Mononuclear cell (primary cell): ENCODE results near the gene PER3. TPM values are rescaled to one million over a fixed set of nuclear protein-coding genes. Genes with fewer than 3 reads are reported as not detected.

Experiments used
- H3K27me3 ChIP-seq: 2 replicates; pipeline ENCODE4 v1.6.0; 2011; ENCODE audit warnings: low read length, control low read depth; ENCODE audit not compliant: insufficient read depth
- H3K4me1 ChIP-seq: 2 replicates; pipeline ENCODE4 v1.5.1; 2011; ENCODE audit warnings: mild to moderate bottlenecking, low read length, control low read depth; ENCODE audit not compliant: insufficient read depth
- H3K4me3 ChIP-seq: 2 replicates; pipeline ENCODE4 v1.5.1; 2011; ENCODE audit warnings: mild to moderate bottlenecking, low read length, moderate library complexity
- H3K9me3 ChIP-seq: 2 replicates; pipeline ENCODE4 v1.5.1; 2011; ENCODE audit warnings: low read depth, mild to moderate bottlenecking, control low read depth, low read length
- total RNA-seq: library from RNA; depleted of rRNA; stranded (reverse); fragments of >200 nt; gene quantifications from one replicate; pipeline ENCODE4 v1.2.3, GENCODE V29; 2012

Gene PER3
- total RNA-seq, 1 donor, result 7.3 TPM

- H3K4me3 ChIP-seq, result no peak overlapping the region
- peaks cover 13% of the 10 kb centered on the region for H3K9me3 ChIP-seq
- H3K4me1 ChIP-seq, result no peaks in the 10 kb centered on the region
- no peaks in the 10 kb centered on the region for H3K27me3 ChIP-seq
Measured at GRCh38 chr1:7839526-7839925, 55.4 kb downstream of the PER3 start.

DNA sequence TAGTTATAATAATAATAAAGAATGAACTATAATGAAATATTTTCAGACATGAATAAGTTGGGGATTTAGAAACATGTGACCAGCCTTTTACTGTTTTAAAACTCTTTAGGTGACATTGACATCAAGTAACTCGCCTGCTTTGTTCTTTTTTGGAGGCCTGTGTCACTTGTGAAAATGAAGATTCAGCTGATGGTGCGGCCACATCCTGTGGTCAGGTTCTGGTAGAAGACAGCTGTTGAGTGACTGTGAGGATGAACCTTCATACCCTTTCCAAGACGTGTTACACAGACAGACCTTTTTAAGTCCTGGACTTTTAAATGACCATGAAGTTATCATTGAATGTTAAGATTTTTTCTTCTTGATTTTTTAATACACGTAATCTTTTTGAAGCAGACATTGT is 58.4 kb downstream of the PER3 start:
- H3K4me1 ChIP-seq, result no peaks in the 10 kb centered on the region
- peaks cover 13% of the 10 kb centered on the region for H3K9me3 ChIP-seq
- no peaks in the 10 kb centered on the region for H3K27me3 ChIP-seq
- no peak overlapping the region for H3K4me3 ChIP-seq

- Histone ChIP-seq H3K4me1 (no peaks in the 10 kb centered on the region), H3K9me3 (no peaks in the 10 kb centered on the region), H3K27me3 (no peaks in the 10 kb centered on the region), H3K4me3 (no peak overlapping the region)
Measured at GRCh38 chr1:7845761-7846160, 61.7 kb downstream of the PER3 start.

GRCh38 chr1:7846656-7847055 is 62.6 kb downstream of the PER3 start:
- Histone ChIP-seq H3K4me1 (no peaks in the 10 kb centered on the region), H3K4me3 (no peak overlapping the region), H3K27me3 (no peaks in the 10 kb centered on the region), H3K9me3 (no peaks in the 10 kb centered on the region)

- no peaks in the 10 kb centered on the region for H3K9me3 ChIP-seq
- no peaks in the 10 kb centered on the region for H3K27me3 ChIP-seq
- no peaks in the 10 kb centered on the region for H3K4me1 ChIP-seq
- H3K4me3 ChIP-seq, result no peak overlapping the region
Measured at GRCh38 chr1:7847599-7847998, 63.5 kb downstream of the PER3 start.

DNA sequence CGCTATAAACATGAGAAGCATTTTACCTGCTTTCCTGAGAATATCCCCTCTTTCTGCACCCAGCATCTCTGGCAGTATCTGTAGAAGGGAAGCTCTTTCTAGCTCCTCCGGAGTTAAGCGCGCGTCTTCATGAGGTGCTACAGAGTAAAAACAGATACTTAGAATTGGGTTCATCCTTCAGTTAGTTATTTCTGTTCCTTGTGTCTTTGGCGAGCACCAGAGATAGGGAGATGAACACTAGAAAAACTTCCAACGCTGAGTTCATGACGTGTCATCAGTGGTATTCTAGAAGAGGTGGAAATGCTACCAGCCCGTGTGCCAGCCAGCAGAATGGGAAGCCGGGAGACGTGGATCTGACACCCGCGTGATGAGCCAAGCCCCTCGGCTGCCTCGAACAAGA is 66.7 kb downstream of the PER3 start:
- Histone ChIP-seq H3K4me3 (no peak overlapping the region), H3K9me3 (no peaks in the 10 kb centered on the region), H3K27me3 (no peaks in the 10 kb centered on the region), H3K4me1 (no peaks in the 10 kb centered on the region)

DNA sequence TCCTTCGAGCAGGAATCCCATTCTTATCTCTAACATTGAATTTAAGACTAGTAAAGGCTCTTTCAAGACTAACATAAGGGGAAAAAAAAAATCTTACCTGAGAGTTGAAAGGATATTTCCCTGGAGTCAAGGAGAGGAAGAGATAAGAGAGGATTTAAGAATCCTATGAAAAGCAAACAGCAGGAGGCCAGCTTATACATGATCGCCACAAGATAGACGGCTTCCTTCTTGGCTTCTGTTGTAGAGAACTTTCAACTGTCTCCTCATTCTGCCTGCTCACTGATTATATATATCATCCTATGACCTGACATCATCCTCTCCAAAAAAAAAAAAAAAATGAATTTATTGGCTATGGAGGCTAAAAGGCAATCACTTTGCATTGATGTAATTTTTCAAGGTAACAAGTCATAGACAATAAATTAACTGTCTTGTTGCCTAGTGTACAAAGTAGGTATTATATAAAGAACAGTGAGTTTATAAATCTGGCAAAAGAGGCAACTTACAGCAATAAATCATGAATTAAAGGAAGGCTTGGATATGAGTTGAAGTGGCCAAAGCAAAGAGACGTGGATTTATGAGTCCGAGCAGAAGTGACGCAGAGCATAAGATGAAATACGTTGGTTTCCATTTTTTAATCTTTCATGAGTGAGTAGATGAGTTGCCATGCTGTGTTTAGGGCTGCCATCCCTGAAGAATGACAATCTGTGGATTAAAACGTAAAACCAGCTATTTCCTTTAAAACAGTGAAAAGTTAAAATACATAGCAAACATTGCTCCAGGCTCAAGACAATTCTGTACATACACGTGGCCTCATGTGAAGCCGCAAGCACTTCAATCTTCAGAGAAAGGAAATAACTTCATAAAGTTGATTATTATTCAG is 69.0 kb downstream of the PER3 start, which contains the start of gene UTS2:
Gene UTS2, minus strand, starts transcription at position 262 of the 880 bp plus-strand sequence. Its CDS starts 62 bp downstream, at position 200.
- Histone ChIP-seq H3K9me3 (no peaks in the 10 kb centered on the region), H3K4me3 (no peak within 1 kb of the TSS), H3K4me1 (no peaks in the 10 kb centered on the region), H3K27me3 (no peaks in the 10 kb centered on the region)

- no peak overlapping the region for H3K4me3 ChIP-seq
- H3K4me1 ChIP-seq, result no peaks in the 10 kb centered on the region
- H3K27me3 ChIP-seq, result no peaks in the 10 kb centered on the region
- H3K9me3 ChIP-seq, result no peaks in the 10 kb centered on the region
Measured at GRCh38 chr1:7853684-7854026, 69.6 kb downstream of the PER3 start.

- no peak overlapping the region for H3K4me3 ChIP-seq
- H3K27me3 ChIP-seq, result no peaks in the 10 kb centered on the region
- H3K4me1 ChIP-seq, result no peaks in the 10 kb centered on the region
- H3K9me3 ChIP-seq, result no peaks in the 10 kb centered on the region
Measured at GRCh38 chr1:7856345-7856744, 72.3 kb downstream of the PER3 start.

- H3K27me3 ChIP-seq, result no peaks in the 10 kb centered on the region
- no peaks in the 10 kb centered on the region for H3K9me3 ChIP-seq
- no peaks in the 10 kb centered on the region for H3K4me1 ChIP-seq
- H3K4me3 ChIP-seq, result no peak overlapping the region
Measured at GRCh38 chr1:7857000-7857399, 72.9 kb downstream of the PER3 start.

GRCh38 chr1:7857985-7858384 is 73.9 kb downstream of the PER3 start:
- no peaks in the 10 kb centered on the region for H3K9me3 ChIP-seq
- no peaks in the 10 kb centered on the region for H3K4me1 ChIP-seq
- H3K4me3 ChIP-seq, result no peak overlapping the region
- no peaks in the 10 kb centered on the region for H3K27me3 ChIP-seq

- no peaks in the 10 kb centered on the region for H3K9me3 ChIP-seq
- H3K4me1 ChIP-seq, result no peaks in the 10 kb centered on the region
- no peak overlapping the region for H3K4me3 ChIP-seq
- no peaks in the 10 kb centered on the region for H3K27me3 ChIP-seq
Measured at GRCh38 chr1:7859406-7859805, 75.3 kb downstream of the PER3 start.

DNA sequence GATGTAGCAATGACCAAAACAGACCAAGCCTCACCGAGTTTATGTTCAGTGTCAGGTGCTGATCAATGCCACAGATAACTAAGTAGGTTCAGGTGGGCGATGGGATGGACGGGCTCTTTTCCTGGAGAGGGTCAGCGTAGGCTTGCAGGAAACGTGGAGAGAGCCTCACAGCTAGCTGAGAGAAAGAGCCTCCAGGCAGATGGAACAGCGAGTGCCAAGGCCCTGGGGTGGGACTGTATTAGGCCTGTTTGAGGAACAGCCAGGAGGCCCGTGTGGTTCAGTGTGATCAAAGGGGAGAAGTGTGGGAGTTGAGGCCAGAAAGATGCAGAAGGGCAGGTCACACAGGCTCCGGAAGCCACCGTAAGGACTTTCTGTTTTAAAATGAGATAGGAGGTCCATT is 76.0 kb downstream of the PER3 start:
- Histone ChIP-seq H3K4me1 (no peaks in the 10 kb centered on the region), H3K4me3 (no peak overlapping the region), H3K27me3 (no peaks in the 10 kb centered on the region), H3K9me3 (no peaks in the 10 kb centered on the region)

DNA sequence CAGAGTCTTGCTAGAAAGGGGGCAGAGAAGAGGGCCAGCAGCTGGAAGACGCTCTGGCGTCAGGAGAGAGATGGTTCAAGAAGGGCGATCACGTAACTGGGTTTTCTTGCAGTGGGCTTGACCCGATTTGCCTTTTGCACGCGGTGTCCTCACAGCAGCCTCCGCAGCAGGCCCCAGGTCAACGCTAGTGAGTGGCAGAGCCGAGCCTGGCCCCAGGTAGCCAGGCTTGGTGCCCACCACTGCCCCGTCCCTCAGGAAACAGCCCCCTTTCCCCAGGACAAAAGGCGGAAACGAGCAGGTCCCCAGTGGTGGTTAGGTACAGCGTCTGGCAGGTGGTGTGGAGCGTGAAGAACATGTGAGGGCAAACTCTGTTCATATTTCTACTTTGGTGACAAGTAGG is 77.4 kb downstream of the PER3 start:
- Histone ChIP-seq H3K4me3 (no peak overlapping the region), H3K27me3 (no peaks in the 10 kb centered on the region), H3K9me3 (no peaks in the 10 kb centered on the region), H3K4me1 (no peaks in the 10 kb centered on the region)

- no peaks in the 10 kb centered on the region for H3K9me3 ChIP-seq
- no peaks in the 10 kb centered on the region for H3K27me3 ChIP-seq
- no peaks in the 10 kb centered on the region for H3K4me1 ChIP-seq
- no peak overlapping the region for H3K4me3 ChIP-seq
Measured at GRCh38 chr1:7862211-7863060, 78.3 kb downstream of the PER3 start.
